Esophagus muscularis mucosa (tissue), 4 donors: ENCODE results near the gene DGKG.

Experiments
- CTCF ChIP-seq, 3 experiments: fragments of 200-600 bp in 2 of 3; fragments of 450-650 bp in 1 of 3; sonication (generic) in 2 of 3; IDR thresholded peaks; one replicate each; pipeline ENCODE4 v1.5.1; 2017 to 2019; ENCODE audit warnings: antibody characterized with exemption in 3 of 3, mild to moderate bottlenecking in 2 of 3, moderate library complexity in 1 of 3
- EP300 ChIP-seq: sonication (generic); formaldehyde crosslinking; IDR thresholded peaks from one replicate; pipeline ENCODE4 v1.6.1; 2017; ENCODE audit warnings: antibody characterized with exemption
- POLR2A ChIP-seq: fragments of 450-650 bp; IDR thresholded peaks from one replicate; pipeline ENCODE4 v1.6.1; 2017; ENCODE audit warnings: antibody characterized with exemption, moderate library complexity, mild to moderate bottlenecking, low read depth

- TF ChIP-seq CTCF (IDR thresholded peaks at IDR 0.05) (peak; percentile 82 to 98 (median 84)), EP300 (no peak), POLR2A (no peak)
Observed at GRCh38 chr3:186259612-186260383, 102.2 kb downstream of the DGKG start.
